Measurements from ENCODE around the gene USP3.

DNA sequence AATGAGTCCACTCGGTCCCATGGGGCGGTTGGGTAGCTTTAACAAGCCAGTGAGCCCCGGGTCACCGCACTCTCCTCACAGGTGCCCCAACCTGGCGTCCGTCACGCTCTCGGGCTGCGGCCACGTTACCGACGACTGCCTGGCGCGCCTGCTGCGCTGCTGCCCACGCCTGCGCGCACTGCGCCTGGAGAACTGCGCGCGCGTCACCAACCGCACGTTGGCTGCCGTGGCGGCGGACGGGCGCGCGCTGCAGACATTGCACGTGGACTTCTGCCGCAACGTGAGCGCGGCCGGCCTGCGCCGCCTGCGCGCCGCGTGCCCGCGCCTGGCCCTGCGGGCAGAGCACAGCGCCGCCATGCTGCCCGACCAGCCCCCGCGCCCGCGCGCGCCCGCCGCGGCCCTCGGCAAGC lies 96.2 kb downstream of the USP3 start:
- TF ChIP-seq, protein P1, sequence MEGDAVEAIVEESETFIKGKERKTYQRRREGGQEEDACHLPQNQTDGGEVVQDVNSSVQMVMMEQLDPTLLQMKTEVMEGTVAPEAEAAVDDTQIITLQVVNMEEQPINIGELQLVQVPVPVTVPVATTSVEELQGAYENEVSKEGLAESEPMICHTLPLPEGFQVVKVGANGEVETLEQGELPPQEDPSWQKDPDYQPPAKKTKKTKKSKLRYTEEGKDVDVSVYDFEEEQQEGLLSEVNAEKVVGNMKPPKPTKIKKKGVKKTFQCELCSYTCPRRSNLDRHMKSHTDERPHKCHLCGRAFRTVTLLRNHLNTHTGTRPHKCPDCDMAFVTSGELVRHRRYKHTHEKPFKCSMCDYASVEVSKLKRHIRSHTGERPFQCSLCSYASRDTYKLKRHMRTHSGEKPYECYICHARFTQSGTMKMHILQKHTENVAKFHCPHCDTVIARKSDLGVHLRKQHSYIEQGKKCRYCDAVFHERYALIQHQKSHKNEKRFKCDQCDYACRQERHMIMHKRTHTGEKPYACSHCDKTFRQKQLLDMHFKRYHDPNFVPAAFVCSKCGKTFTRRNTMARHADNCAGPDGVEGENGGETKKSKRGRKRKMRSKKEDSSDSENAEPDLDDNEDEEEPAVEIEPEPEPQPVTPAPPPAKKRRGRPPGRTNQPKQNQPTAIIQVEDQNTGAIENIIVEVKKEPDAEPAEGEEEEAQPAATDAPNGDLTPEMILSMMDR (IDR thresholded peaks at IDR 0.05; ENCODE audit: low read depth, low read length, missing input control) = peak; percentile 32
- TF ChIP-seq JUND (IDR thresholded peaks at IDR 0.05) (no peak), NR2F2 (IDR thresholded peaks at IDR 0.05) (no peak), RXRA (IDR thresholded peaks at IDR 0.05) (peak; percentile 45 to 54), YY1 (IDR thresholded peaks at IDR 0.05) (peak; percentile 5)
- TF ChIP-seq, protein P2, sequence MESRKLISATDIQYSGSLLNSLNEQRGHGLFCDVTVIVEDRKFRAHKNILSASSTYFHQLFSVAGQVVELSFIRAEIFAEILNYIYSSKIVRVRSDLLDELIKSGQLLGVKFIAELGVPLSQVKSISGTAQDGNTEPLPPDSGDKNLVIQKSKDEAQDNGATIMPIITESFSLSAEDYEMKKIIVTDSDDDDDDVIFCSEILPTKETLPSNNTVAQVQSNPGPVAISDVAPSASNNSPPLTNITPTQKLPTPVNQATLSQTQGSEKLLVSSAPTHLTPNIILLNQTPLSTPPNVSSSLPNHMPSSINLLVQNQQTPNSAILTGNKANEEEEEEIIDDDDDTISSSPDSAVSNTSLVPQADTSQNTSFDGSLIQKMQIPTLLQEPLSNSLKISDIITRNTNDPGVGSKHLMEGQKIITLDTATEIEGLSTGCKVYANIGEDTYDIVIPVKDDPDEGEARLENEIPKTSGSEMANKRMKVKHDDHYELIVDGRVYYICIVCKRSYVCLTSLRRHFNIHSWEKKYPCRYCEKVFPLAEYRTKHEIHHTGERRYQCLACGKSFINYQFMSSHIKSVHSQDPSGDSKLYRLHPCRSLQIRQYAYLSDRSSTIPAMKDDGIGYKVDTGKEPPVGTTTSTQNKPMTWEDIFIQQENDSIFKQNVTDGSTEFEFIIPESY (IDR thresholded peaks at IDR 0.05) = no peak
- TF ChIP-seq, protein P3, sequence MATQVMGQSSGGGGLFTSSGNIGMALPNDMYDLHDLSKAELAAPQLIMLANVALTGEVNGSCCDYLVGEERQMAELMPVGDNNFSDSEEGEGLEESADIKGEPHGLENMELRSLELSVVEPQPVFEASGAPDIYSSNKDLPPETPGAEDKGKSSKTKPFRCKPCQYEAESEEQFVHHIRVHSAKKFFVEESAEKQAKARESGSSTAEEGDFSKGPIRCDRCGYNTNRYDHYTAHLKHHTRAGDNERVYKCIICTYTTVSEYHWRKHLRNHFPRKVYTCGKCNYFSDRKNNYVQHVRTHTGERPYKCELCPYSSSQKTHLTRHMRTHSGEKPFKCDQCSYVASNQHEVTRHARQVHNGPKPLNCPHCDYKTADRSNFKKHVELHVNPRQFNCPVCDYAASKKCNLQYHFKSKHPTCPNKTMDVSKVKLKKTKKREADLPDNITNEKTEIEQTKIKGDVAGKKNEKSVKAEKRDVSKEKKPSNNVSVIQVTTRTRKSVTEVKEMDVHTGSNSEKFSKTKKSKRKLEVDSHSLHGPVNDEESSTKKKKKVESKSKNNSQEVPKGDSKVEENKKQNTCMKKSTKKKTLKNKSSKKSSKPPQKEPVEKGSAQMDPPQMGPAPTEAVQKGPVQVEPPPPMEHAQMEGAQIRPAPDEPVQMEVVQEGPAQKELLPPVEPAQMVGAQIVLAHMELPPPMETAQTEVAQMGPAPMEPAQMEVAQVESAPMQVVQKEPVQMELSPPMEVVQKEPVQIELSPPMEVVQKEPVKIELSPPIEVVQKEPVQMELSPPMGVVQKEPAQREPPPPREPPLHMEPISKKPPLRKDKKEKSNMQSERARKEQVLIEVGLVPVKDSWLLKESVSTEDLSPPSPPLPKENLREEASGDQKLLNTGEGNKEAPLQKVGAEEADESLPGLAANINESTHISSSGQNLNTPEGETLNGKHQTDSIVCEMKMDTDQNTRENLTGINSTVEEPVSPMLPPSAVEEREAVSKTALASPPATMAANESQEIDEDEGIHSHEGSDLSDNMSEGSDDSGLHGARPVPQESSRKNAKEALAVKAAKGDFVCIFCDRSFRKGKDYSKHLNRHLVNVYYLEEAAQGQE (IDR thresholded peaks at IDR 0.05) = no peak

Measured in liver (tissue), 3 donors.